ENCODE measurements around the gene SPTAN1.
"Not testable (repeated sequence)": the region's sequence is repeated elsewhere in the genome, so short reads cannot be mapped to it uniquely, and the experiment has no call there.

The SPTAN1 gene

DNA sequence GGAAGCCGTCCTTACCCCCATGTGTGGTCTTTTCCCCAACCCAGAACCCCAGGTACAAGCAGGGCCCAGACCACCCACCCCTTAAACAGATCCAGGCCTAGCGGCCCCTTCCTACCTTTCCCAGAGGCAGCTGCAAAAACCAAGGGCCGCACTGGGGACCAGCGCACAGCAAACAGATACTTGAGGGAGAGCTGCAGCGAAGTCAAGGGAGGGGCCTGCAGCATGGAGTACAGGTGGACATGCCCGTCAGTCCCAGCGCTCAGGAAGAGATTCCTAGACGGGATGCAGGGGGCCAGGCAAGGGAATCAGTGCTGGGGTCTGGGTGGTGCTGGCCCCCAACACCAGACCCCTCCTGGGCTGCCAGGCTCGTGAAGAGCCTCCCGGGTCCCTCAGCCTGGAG is 81.7 kb downstream of the SPTAN1 start:
- no peak for DNase-seq

DNA sequence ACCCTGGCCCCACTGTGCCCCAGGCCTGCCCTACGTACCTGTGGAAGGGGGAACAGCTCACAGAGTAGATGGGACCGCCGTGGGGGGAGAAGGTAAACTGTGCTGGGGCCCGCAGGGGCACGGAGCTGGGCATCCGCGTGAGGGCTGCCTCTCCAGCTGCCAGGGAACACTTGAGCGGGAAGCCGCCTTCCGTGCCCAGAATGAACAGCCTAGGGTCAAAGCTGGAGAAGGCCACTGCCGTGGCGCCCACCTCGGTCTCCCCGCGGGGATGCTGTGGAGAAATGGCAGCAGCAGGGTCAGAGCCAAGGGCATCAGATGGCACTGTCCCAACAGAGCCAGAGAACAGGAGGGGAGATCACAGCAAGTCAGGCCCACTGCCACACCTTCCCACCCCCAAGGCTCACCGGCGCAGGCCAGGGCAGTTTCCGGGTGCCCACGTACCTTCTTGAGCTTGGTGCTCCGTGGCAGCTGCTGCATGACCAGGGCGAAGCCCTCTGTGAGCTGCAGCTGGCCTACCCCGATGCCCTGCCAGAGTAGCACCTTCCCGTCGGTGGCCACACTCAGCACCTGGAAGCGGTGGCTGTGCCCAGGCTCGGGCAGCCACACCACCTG is 82.4 kb downstream of the SPTAN1 start:
- no peak for DNase-seq

- peak; percentile 41 for DNase-seq
Measured at GRCh38 chr9:128635266-128636023, 83.1 kb downstream of the SPTAN1 start.

- DNase-seq, result peak; percentile 36
Measured at GRCh38 chr9:128636024-128636390, 83.6 kb downstream of the SPTAN1 start.

GRCh38 chr9:128636556-128637530 is 84.5 kb downstream of the SPTAN1 start:
- peak; percentile 4 for DNase-seq

DNA sequence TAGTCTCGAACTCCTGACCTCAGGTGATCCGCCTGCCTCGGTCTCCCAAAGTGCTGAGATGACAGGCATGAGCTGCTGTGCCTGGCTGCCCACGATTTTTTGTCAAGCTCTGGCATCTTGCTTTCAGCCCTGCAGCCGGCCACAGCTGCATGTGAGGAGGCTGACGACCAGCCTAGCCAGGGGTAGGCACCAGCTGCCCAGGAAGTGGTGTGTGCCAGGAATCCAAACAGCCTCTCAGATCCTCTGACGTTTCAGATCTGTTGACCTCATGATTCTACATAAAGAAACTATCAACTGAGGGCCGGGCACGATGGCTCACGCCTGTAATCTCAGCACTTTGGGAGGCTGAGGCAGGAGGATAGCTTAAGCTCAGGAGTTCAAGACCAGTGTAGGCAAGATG is 85.3 kb downstream of the SPTAN1 start:
- peak; percentile 5 for DNase-seq

DNA sequence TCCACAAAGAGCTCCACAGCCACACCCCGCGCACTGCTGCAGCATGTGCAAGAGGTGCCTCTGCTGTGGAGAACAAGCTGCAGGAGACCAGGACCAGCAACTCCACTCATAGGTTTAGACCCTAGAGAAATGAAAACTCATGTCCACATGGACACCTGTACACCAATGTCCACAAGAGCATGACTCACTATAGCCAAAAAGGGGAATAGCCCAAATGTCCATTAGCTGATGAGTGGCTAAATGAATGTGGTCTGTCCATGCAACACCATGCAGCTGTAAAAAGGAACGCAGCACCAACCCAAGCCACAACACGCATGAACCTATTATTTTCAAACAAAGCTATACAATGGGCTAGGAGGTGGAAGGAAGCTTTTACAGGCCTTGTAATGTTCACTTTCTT is 86.2 kb downstream of the SPTAN1 start:
- no peak for DNase-seq

- no peak for DNase-seq
Measured at GRCh38 chr9:128640603-128641002, 88.2 kb downstream of the SPTAN1 start.

DNA sequence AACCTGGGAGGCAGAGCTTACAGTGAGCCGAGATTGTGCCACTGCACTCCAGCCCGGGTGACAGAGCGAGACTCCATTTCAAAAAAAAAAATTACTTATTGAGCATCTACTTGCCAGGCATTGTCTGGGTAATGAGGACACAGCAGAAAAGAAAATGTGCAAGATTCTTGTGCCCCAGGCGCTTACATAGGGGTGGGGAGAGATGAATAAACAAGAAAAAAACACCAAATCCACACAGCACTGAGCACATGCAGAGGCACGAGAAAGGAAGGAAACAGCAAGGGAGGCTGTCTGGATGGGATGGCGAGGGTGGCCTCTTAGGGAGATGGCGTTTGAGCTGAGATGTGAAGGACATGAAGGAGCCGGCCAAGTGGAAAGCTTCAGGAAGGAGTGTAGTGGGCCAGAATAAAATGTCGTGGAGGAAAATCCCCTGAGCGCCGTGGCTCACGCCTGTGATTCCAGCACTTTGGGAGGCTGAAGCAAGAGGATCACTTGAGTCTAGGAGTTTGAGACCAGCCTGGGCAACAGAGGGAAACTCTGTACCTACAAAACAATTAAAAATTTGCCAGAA is 90.4 kb downstream of the SPTAN1 start:
- DNase-seq, result no peak

DNA sequence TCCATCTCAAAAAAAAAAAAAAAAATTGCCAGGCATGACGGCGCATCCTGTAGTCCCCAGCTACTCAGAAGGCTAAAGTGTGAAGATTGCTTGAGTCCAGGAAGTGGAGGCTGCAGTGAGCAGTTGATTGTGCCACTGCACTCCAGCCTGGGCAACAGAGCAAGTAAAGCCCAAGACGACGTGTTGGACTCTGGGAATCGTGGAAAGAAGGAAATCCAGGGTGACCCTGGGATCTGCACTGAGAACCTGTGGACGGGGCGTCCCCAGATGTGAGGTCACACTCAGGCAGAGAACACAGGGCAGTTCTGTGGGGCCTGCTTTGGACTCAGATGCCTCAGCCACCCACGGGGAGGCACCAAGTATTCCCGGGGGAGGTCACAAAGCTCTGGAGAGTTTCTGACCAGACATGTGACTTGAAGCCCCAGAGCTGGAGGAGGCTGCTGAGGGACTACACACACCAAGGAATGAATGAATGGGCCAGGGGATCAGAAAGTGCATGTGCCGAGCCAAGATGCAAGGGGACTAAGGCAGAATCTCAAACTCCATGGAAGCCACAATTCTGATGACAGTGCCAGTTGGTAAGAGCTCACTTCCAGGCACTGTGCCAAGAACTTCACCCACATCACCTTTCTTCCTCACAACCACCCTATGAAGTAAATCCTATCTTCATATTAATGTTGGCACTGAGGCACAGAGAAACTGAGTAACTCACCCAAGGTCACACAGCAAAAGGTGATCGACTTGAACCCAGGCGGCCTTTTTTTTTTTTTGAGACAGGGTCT is 91.3 kb downstream of the SPTAN1 start:
- DNase-seq, result no peak

GRCh38 chr9:128648206-128648605 is 95.8 kb downstream of the SPTAN1 start:
- DNase-seq, result not testable (repeated sequence)

DNA sequence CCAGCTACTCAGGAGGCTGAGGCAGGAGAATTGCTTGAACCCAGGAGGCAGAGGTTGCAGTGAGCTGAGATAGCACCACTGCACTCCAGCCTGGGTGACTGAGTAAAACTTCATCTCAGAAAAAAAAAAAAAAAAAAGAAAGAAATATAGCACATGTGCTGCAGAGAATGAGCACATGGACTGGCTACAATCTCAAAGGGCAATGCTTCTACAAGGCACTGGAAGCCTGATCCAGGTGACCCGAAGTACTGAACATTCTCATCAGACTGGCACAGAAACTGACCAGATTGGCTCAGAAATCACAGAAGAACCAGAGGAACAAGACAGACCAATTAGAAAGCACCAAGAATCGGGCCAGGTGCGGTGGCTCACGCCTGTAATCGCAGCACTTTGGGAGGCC is 99.4 kb downstream of the SPTAN1 start:
- DNase-seq, result no peak

DNA sequence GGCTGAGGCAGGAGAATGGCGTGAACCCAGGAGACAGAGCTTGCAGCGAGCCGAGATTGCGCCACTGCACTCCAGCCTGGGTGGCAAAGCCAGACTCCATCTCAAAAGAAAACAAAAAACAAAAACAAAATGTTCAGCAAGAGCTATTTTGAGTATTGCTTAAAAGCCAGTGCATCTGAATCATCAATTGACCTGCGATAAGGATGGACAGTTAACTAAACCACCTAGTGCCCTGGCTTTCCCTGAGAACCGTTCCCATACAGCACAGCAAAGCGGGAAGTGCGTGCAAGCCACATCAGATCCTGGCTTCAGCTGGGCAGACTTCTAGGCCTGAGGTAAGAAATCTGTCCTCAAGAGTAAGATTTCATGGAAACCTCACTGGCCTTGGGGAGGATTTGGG is 101.5 kb downstream of the SPTAN1 start:
- DNase-seq, result no peak

DNA sequence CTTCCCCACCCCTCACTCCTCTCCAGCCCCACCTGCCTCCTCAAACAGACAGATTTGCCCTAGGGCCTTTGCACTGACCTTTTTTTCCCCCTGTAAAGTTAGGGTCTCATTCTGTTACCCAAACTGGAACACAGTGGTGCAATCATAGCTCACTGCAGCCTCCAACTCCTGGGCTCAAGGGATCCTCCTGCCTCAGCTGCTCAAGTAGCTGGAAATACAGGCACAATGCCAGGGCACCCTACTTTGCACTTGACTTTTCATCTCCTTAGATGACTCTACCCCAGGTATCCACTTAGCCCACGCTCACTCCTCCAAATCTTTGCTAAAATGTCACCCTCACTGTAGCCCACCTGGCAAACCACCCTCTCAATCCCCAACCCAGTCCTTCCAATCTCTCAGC is 102.1 kb downstream of the SPTAN1 start:
- no peak for DNase-seq

- peak; percentile 90 for DNase-seq
Measured at GRCh38 chr9:128656416-128657343, 104.3 kb downstream of the SPTAN1 start, which contains the start of gene DYNC2I2. Gene DYNC2I2, minus strand, starts transcription at chr9:128656847. Its CDS starts 121 bp downstream, at chr9:128656726.

GRCh38 chr9:128657344-128657704 is 104.9 kb downstream of the SPTAN1 start:
- no peak for DNase-seq

- no peak for DNase-seq
Measured at GRCh38 chr9:128657796-128658195, 105.4 kb downstream of the SPTAN1 start.

GRCh38 chr9:128666481-128666941 is 114.1 kb downstream of the SPTAN1 start:
- DNase-seq, result not testable (repeated sequence)

DNA sequence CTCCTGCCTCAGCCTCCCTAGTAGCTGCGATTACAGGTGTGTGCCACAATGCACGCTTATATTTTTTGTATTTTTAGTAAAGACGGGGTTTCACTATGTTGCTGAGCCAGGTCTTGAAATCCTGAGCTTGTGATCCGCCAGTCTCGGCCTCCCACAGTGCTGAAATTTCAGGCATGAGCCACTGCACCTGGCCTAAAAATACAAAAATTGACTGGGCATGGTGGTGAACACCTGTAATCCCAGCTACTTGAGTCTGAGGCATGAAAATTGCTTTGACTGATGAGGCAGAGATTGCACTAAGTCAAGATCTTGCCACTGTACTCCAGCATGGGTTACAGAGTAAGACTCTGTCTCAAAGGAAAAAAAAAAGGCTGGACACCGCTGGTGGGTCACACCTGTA is 117.4 kb downstream of the SPTAN1 start:
- no peak for DNase-seq

DNA sequence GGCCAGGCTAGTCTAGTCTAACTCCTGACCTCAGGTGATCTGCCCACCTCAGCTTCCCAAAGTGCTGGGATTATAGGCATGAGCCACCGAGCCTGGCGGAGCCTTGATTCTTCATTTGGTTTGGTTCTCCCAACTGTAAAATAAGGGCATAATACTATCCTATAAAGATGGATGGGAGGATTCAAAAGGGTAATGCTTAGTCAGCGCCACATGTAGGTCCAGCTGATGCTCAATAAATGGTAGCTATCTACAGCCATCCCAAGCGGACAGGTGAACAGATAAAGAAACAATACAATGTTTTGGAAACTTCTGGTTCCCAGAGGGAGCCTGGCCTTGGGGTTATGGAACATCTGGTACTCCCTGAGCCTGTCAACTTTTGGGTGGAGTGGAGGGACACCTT is 123.0 kb downstream of the SPTAN1 start:
- no peak for DNase-seq

DNA sequence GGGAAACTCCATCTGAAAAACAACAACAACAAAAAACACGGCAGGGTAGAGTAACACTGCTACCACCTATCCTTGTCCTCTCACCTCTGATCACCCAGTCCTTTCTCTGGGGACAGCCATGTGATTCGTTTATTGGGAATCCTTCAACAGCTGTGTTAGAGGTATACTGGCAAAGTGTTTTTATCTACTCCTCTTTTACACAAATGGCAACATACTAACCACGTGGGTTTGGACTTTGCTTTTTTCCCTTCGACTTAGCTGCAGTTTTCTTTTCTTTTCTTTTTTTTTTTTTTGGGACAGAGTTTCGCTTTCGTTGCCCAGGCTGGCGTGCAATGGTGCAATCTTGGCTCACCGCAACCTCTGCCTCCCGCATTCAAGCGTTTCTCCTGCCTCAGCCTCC is 125.4 kb downstream of the SPTAN1 start:
- no peak for DNase-seq

Data from NCI-H1092 (cell line).